Mesendoderm (in vitro differentiated cells): ENCODE data around the gene RABGAP1L.

Source experiments
- DNase-seq: peaks from one replicate; pipeline ENCODE4 v3.0.0; 2013
- H2AK5ac ChIP-seq: 2 replicates; pipeline ENCODE4 v1.6.1; 2013; ENCODE audit warnings: low read length, inconsistent platforms
- H2BK120ac ChIP-seq: 2 replicates; pipeline ENCODE4 v1.6.1; 2013; ENCODE audit warnings: low read depth, mild to moderate bottlenecking, low read length, moderate library complexity, mixed read lengths
- H2BK15ac ChIP-seq: replicated peaks from 2 replicates; pipeline ENCODE4 v1.6.1; 2013; ENCODE audit warnings: low read depth, mild to moderate bottlenecking, moderate library complexity
- H2BK5ac ChIP-seq: 2 replicates; pipeline ENCODE4 v1.6.1; 2013; ENCODE audit warnings: low read length, inconsistent platforms
- H3K18ac ChIP-seq: 2 replicates; pipeline ENCODE4 v1.6.1; 2013; ENCODE audit warnings: mild to moderate bottlenecking, low read length, mixed read lengths
- H3K23ac ChIP-seq: one replicate; pipeline ENCODE4 v1.6.1; 2013; ENCODE audit warnings: low read length
- H3K27ac ChIP-seq: 2 replicates; pipeline ENCODE4 v1.5.1; 2013; ENCODE audit warnings: low read depth, mild to moderate bottlenecking, inconsistent platforms, low read length, moderate library complexity
- H3K27me3 ChIP-seq: 2 replicates; pipeline ENCODE4 v1.6.1; 2013; ENCODE audit warnings: low read length, control low read depth, mild to moderate bottlenecking, inconsistent platforms; ENCODE audit not compliant: insufficient read depth, poor library complexity
- H3K36me3 ChIP-seq: 2 replicates; pipeline ENCODE4 v1.6.1; 2013; ENCODE audit warnings: low read length, inconsistent platforms; ENCODE audit not compliant: control insufficient read depth, insufficient read depth
- H3K4ac ChIP-seq: one replicate; pipeline ENCODE4 v1.6.1; 2013; ENCODE audit warnings: low read depth, mild to moderate bottlenecking, low read length, moderate library complexity
- H3K4me1 ChIP-seq: 2 replicates; pipeline ENCODE4 v1.6.1; 2013; ENCODE audit warnings: low read depth, low read length, inconsistent platforms; ENCODE audit not compliant: control insufficient read depth
- H3K4me2 ChIP-seq: 2 replicates; pipeline ENCODE4 v1.6.1; 2013; ENCODE audit warnings: low read length
- H3K4me3 ChIP-seq: 2 replicates; pipeline ENCODE4 v1.5.1; 2013; ENCODE audit warnings: mild to moderate bottlenecking, low read length
- H3K56ac ChIP-seq: one replicate; pipeline ENCODE4 v1.6.1; 2013; ENCODE audit warnings: low read length
- H3K79me1 ChIP-seq: 2 replicates; pipeline ENCODE4 v1.6.1; 2013; ENCODE audit warnings: low read length, inconsistent platforms
- H3K79me2 ChIP-seq: 2 replicates; pipeline ENCODE4 v1.6.1; 2013; ENCODE audit warnings: mild to moderate bottlenecking, low read length; ENCODE audit not compliant: control insufficient read depth, insufficient read depth
- H3K9ac ChIP-seq: 2 replicates; pipeline ENCODE4 v1.6.1; 2013; ENCODE audit warnings: low read length, inconsistent platforms
- H4K5ac ChIP-seq: one replicate; pipeline ENCODE4 v1.6.1; 2013; ENCODE audit warnings: low read length
- H4K8ac ChIP-seq: one replicate; pipeline ENCODE4 v1.6.1; 2013; ENCODE audit warnings: low read depth, mild to moderate bottlenecking, control low read depth, low read length, moderate library complexity
- WGBS: extraction: QIAGEN DNeasy Blood & Tissue Kit; methylation state at CpG from one replicate; pipeline ENCODE4 v1.1.7; 2013; ENCODE audit warnings: low lambda C conversion rate, missing lambda C conversion rate; ENCODE audit not compliant: insufficient coverage; ENCODE audit errors: extremely low coverage; 5-methylcytosine and 5-hydroxymethylcytosine counted together

Gene RABGAP1L

GRCh38 chr1:174870319-174870718, 711.0 kb downstream of the RABGAP1L start:
- no peak overlapping the region for H3K23ac ChIP-seq
- no peaks in the 10 kb centered on the region for H3K4me1 ChIP-seq
- WGBS = no CpG with 5 or more reads among the region's 1 CpG
- H3K9ac ChIP-seq = no peak overlapping the region
- no peak overlapping the region for H3K18ac ChIP-seq
- no peak overlapping the region for H3K4me3 ChIP-seq
- H4K8ac ChIP-seq = no peak overlapping the region
- DNase-seq = no peak
- H3K56ac ChIP-seq = no peak overlapping the region
- H2BK5ac ChIP-seq = no peak overlapping the region
- H4K5ac ChIP-seq = no peak overlapping the region
- H3K79me2 ChIP-seq = no peaks in the 10 kb centered on the region
- no peaks in the 10 kb centered on the region for H3K36me3 ChIP-seq
- no peaks in the 10 kb centered on the region for H3K79me1 ChIP-seq
- H3K27me3 ChIP-seq = no peaks in the 10 kb centered on the region
- H3K4me2 ChIP-seq = no peak overlapping the region
- no peak overlapping the region for H3K4ac ChIP-seq
- H2BK120ac ChIP-seq = no peak overlapping the region
- H2AK5ac ChIP-seq = no peak overlapping the region
- H3K27ac ChIP-seq = no peak overlapping the region
- no peak overlapping the region for H2BK15ac ChIP-seq

DNA sequence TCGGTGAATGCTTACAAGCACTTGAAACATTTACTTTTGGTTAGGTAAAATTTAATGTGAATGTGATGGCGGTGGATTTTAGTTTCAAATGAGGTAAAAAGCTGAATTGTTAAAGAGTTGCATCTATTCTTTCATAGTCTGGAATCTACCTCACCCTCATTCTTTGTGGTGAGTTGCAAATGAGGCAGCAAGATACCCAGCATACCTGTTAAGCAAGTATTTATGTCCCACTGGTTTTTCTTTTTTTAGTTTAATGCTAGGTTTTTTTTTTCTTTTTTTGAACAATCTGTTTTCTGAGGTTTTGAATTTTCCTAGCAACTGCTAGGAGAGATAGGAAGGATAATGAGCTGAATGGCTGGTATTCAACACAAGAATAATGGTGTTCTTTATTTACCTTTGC, 712.6 kb downstream of the RABGAP1L start:
- Histone ChIP-seq H4K8ac (no peak overlapping the region), H3K4me1 (no peaks in the 10 kb centered on the region), H2BK5ac (no peak overlapping the region), H2BK120ac (no peak overlapping the region), H3K79me1 (no peaks in the 10 kb centered on the region), H3K18ac (no peak overlapping the region), H4K5ac (no peak overlapping the region), H3K4ac (no peak overlapping the region), H3K4me3 (no peak overlapping the region), H3K56ac (no peak overlapping the region), H3K36me3 (no peaks in the 10 kb centered on the region), H3K9ac (no peak overlapping the region), H3K23ac (no peak overlapping the region), H3K4me2 (no peak overlapping the region), H3K79me2 (no peaks in the 10 kb centered on the region), H3K27ac (no peak overlapping the region), H2AK5ac (no peak overlapping the region), H3K27me3 (no peaks in the 10 kb centered on the region), H2BK15ac (no peak overlapping the region)
- 100% methylated on average over 1 of the region's 2 CpGs for WGBS
- peak; percentile 85 for DNase-seq

GRCh38 chr1:174872615-174873058, 713.3 kb downstream of the RABGAP1L start:
- H3K56ac ChIP-seq = peak overlapping the region; percentile 44
- H4K8ac ChIP-seq = no peak overlapping the region
- H2BK15ac ChIP-seq = no peak overlapping the region
- H3K23ac ChIP-seq = no peak overlapping the region
- no peaks in the 10 kb centered on the region for H3K79me2 ChIP-seq
- peaks cover 2% of the 10 kb centered on the region for H3K4me1 ChIP-seq
- peak overlapping the region; percentile 87 for H3K4ac ChIP-seq
- H3K9ac ChIP-seq = no peak overlapping the region
- no CpG with 5 or more reads among the region's 2 CpGs for WGBS
- H3K27me3 ChIP-seq = no peaks in the 10 kb centered on the region
- H2BK120ac ChIP-seq = peak overlapping the region; percentile 78
- no peaks in the 10 kb centered on the region for H3K79me1 ChIP-seq
- DNase-seq = peak; percentile 42
- H3K4me2 ChIP-seq = no peak overlapping the region
- no peak overlapping the region for H2AK5ac ChIP-seq
- H4K5ac ChIP-seq = no peak overlapping the region
- H3K36me3 ChIP-seq = no peaks in the 10 kb centered on the region
- peak overlapping the region; percentile 63 for H3K27ac ChIP-seq
- peak overlapping the region; percentile 39 for H2BK5ac ChIP-seq
- no peak overlapping the region for H3K4me3 ChIP-seq
- H3K18ac ChIP-seq = peak overlapping the region; percentile 84

DNA sequence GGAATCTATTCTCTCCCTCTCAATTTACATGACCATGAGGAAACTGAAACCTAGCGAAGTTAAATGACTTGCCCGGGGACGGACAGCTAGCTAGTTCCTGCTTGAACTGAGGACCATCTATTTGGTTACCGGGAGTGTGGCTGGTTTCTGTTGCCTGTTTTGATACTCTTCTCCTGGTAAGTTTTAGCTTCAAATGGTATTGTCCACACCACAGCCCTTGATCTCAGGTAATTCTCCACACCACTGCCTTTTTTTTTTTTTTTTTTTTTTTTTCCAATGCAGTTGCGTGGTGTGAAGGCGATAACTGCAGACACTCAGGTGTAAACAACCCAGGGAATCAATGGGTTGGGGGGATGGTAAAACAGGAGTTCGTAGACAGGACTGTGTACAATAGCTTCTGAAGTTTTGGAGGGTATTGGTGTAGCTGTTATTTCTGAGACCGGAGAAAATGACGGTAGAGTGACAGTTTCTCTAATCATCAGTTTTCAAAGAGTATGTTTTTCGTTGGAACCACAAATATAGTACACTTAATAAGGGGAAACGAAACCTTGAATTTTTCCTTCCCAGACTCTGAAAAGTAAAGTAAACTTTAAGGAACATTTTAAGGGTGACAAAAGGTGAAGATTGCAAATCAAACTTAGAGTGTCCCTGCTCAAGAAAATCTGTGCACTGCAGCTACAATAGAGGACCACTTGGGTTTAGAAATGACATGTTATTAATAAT, 715.2 kb downstream of the RABGAP1L start:
- peak overlapping the region; percentile 47 for H3K18ac ChIP-seq
- H4K5ac ChIP-seq = no peak overlapping the region
- no peaks in the 10 kb centered on the region for H3K79me1 ChIP-seq
- H2BK120ac ChIP-seq = no peak overlapping the region
- no CpG with 5 or more reads among the region's 11 CpGs for WGBS
- peaks cover 2% of the 10 kb centered on the region for H3K4me1 ChIP-seq
- H3K56ac ChIP-seq = peak overlapping the region; percentile 43
- peak overlapping the region; percentile 22 for H3K27ac ChIP-seq
- no peak overlapping the region for H3K4me3 ChIP-seq
- no peak overlapping the region for H2BK5ac ChIP-seq
- no peaks in the 10 kb centered on the region for H3K79me2 ChIP-seq
- no peak overlapping the region for H3K4ac ChIP-seq
- no peaks in the 10 kb centered on the region for H3K27me3 ChIP-seq
- no peak overlapping the region for H4K8ac ChIP-seq
- peak; percentile 80 for DNase-seq
- peak overlapping the region; percentile 21 for H3K4me2 ChIP-seq
- H2BK15ac ChIP-seq = no peak overlapping the region
- no peak overlapping the region for H3K23ac ChIP-seq
- H3K9ac ChIP-seq = no peak overlapping the region
- H3K36me3 ChIP-seq = no peaks in the 10 kb centered on the region
- H2AK5ac ChIP-seq = no peak overlapping the region

- no peaks in the 10 kb centered on the region for H3K27me3 ChIP-seq
- no peak overlapping the region for H3K56ac ChIP-seq
- no peaks in the 10 kb centered on the region for H3K79me1 ChIP-seq
- no peak overlapping the region for H4K8ac ChIP-seq
- no peak overlapping the region for H3K4ac ChIP-seq
- no peak overlapping the region for H2BK5ac ChIP-seq
- WGBS = no CpG with 5 or more reads among the region's 4 CpGs
- no peak overlapping the region for H3K9ac ChIP-seq
- H3K4me1 ChIP-seq = peaks cover 2% of the 10 kb centered on the region
- H3K4me3 ChIP-seq = no peak overlapping the region
- H2AK5ac ChIP-seq = no peak overlapping the region
- no peak overlapping the region for H3K27ac ChIP-seq
- no peak overlapping the region for H2BK15ac ChIP-seq
- H3K4me2 ChIP-seq = no peak overlapping the region
- no peak overlapping the region for H4K5ac ChIP-seq
- no peak overlapping the region for H3K23ac ChIP-seq
- no peaks in the 10 kb centered on the region for H3K79me2 ChIP-seq
- DNase-seq = peak; percentile 56
- H2BK120ac ChIP-seq = no peak overlapping the region
- no peaks in the 10 kb centered on the region for H3K36me3 ChIP-seq
- no peak overlapping the region for H3K18ac ChIP-seq
Observed at GRCh38 chr1:174875306-174875705, 716.0 kb downstream of the RABGAP1L start.

DNA sequence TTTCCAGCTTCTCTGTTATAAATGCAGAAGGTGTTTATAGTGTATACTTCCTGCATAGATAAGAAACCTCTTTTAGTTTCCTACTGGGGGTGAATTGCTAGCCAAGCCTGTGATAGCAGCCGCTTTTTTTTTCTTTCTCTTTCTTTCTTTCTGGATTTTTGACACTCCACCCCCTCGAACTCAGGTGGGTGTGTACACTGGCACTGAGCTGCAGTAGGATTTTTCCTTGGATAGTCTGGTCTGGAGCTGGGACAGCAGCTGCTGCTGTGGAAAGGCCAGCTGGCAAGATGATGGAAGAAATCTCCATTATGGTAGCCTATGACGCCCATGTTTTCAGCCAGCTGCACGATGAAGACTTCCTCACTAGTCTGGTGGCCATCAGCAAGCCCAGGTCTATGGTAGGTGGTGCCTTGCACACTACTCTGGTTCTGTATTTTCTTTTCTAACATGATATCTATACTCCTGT, 717.9 kb downstream of the RABGAP1L start:
- peak overlapping the region; percentile 17 for H3K56ac ChIP-seq
- no peak overlapping the region for H2BK120ac ChIP-seq
- no peak overlapping the region for H2BK15ac ChIP-seq
- no peaks in the 10 kb centered on the region for H3K27me3 ChIP-seq
- no peak overlapping the region for H2AK5ac ChIP-seq
- H3K4me2 ChIP-seq = no peak overlapping the region
- H3K4ac ChIP-seq = no peak overlapping the region
- no peaks in the 10 kb centered on the region for H3K36me3 ChIP-seq
- H3K23ac ChIP-seq = no peak overlapping the region
- DNase-seq = no peak
- no peak overlapping the region for H3K4me3 ChIP-seq
- H3K79me2 ChIP-seq = peaks cover 4% of the 10 kb centered on the region
- no peak overlapping the region for H3K27ac ChIP-seq
- peaks cover 2% of the 10 kb centered on the region for H3K4me1 ChIP-seq
- no peak overlapping the region for H3K9ac ChIP-seq
- H3K18ac ChIP-seq = no peak overlapping the region
- no peak overlapping the region for H4K8ac ChIP-seq
- no CpG with 5 or more reads among the region's 4 CpGs for WGBS
- H4K5ac ChIP-seq = no peak overlapping the region
- H3K79me1 ChIP-seq = no peaks in the 10 kb centered on the region
- H2BK5ac ChIP-seq = no peak overlapping the region
